OCI-LY3 (cell line): ENCODE results near the gene PLEKHG3.

Source experiments
- H2AFZ ChIP-seq: fragments of 200-600, 300-600 bp; shearing (Covaris generic); 2 replicates; pipeline ENCODE4 v1.6.0; 2014; ENCODE audit warnings: antibody characterized with exemption, low read depth, low read length
- H3K27ac ChIP-seq: fragments of 200-600, 300-600 bp; sonication (generic); 2 replicates; pipeline ENCODE4 v1.5.1; 2014; ENCODE audit warnings: mild to moderate bottlenecking, low read length, moderate library complexity, mixed read lengths
- H3K27me3 ChIP-seq: fragments of 200-600, 300-600 bp; sonication (generic); 2 replicates; pipeline ENCODE4 v1.6.1; 2014; ENCODE audit warnings: low read depth, low read length, mixed read lengths
- H3K36me3 ChIP-seq: fragments of 200-600, 300-600 bp; sonication (generic); replicated peaks from 2 replicates; pipeline ENCODE3; 2014; ENCODE audit warnings: low read depth, low read length, mixed read lengths
- H3K4me1 ChIP-seq: fragments of 300-600, 200-600 bp; sonication (generic); 2 replicates; pipeline ENCODE4 v1.6.1; 2014; ENCODE audit warnings: low read length, mixed read lengths
- H3K4me2 ChIP-seq: fragments of 200-600, 300-600 bp; sonication (generic); 2 replicates; pipeline ENCODE4 v1.6.1; 2014; ENCODE audit warnings: low read length, mixed read lengths
- H3K4me3 ChIP-seq: fragments of 300-600, 200-600 bp; sonication (generic); 2 replicates; pipeline ENCODE4 v1.5.1; 2014; ENCODE audit warnings: antibody characterized with exemption, mild to moderate bottlenecking, low read length, moderate library complexity
- H3K79me2 ChIP-seq: fragments of 300-600, 200-600 bp; shearing (Covaris generic); 2 replicates; pipeline ENCODE4 v1.6.1; 2014; ENCODE audit warnings: mild to moderate bottlenecking, low read length, mixed read lengths
- H3K9ac ChIP-seq: fragments of 300-600, 200-600 bp; shearing (Covaris generic); 2 replicates; pipeline ENCODE4 v1.6.0; 2014; ENCODE audit warnings: mild to moderate bottlenecking, low read length, moderate library complexity
- H3K9me3 ChIP-seq: fragments of 200-600, 300-600 bp; shearing (Covaris generic); 2 replicates; pipeline ENCODE4 v1.6.1; 2014; ENCODE audit warnings: low read length, mixed read lengths; ENCODE audit not compliant: insufficient read depth
- H4K20me1 ChIP-seq: fragments of 200-600, 300-600 bp; sonication (generic); 2 replicates; pipeline ENCODE4 v1.6.1; 2016; ENCODE audit warnings: low read length, mixed read lengths; ENCODE audit not compliant: insufficient read depth
- EZH2phosphoT487 ChIP-seq: fragments of 200-600 bp; shearing (Covaris generic); IDR thresholded peaks from 2 replicates; pipeline ENCODE4 v1.6.1; 2018; ENCODE audit warnings: antibody characterized with exemption, mixed run types, low read depth
- TF ChIP-seq, protein P1 (sequence below): fragments of 200-600, 300-600 bp; sonication (generic); IDR thresholded peaks from 2 replicates; pipeline ENCODE4 v1.5.1; 2014; ENCODE audit warnings: antibody characterized with exemption, low read length, low read depth

The PLEKHG3 gene

DNA sequence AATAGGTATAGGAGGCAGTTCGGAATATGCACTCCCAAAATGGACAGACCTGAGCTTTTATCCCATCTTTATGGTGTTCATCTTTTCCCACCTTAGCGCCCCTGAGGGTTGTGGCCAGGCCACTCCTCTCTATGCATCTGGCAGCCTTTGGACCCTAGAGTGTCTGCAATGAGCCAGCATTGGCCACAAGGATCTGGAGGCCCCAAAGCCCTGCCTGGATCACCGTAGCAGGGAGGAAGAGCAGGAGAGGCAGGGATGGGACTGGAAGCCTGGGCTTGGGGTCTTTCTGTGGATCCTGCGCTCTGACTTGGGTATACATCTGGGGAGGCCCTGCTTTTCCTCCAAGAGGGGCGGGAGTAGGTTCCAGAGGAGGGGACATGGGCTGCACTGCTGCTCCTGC is 52.5 kb downstream of the PLEKHG3 start:
- Histone ChIP-seq H3K9ac (no peak overlapping the region), H3K36me3 (no peaks in the 10 kb centered on the region), H2AFZ (no peak overlapping the region), H3K4me2 (no peak overlapping the region), H3K4me1 (no peaks in the 10 kb centered on the region), H3K27me3 (peaks cover 35% of the 10 kb centered on the region), H3K79me2 (no peaks in the 10 kb centered on the region), H3K27ac (no peak overlapping the region), H4K20me1 (no peaks in the 10 kb centered on the region), H3K9me3 (no peaks in the 10 kb centered on the region), H3K4me3 (no peak overlapping the region)
- TF ChIP-seq, protein P1, sequence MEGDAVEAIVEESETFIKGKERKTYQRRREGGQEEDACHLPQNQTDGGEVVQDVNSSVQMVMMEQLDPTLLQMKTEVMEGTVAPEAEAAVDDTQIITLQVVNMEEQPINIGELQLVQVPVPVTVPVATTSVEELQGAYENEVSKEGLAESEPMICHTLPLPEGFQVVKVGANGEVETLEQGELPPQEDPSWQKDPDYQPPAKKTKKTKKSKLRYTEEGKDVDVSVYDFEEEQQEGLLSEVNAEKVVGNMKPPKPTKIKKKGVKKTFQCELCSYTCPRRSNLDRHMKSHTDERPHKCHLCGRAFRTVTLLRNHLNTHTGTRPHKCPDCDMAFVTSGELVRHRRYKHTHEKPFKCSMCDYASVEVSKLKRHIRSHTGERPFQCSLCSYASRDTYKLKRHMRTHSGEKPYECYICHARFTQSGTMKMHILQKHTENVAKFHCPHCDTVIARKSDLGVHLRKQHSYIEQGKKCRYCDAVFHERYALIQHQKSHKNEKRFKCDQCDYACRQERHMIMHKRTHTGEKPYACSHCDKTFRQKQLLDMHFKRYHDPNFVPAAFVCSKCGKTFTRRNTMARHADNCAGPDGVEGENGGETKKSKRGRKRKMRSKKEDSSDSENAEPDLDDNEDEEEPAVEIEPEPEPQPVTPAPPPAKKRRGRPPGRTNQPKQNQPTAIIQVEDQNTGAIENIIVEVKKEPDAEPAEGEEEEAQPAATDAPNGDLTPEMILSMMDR, result no peak
- TF ChIP-seq EZH2phosphoT487, result no peak

DNA sequence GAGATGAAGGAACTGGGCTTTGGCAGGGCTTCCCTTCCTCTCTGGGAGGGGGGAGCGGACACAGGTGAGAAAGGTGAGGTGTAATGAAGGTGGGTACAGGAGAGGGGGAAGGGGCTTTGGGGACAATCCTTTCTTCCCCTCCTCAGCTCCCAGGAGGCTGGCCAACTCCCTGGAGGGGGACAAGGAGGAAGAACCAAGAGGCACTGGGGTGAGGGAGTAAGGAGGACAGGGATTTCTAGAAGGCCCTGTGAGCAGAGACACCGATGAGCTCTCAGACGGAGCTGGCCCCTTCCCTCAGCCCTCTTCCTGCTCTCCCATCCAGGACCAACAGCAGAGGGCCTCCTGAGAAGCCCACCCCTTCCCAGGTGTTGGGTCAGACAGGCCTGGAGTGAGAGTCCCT is 53.4 kb downstream of the PLEKHG3 start:
- H3K36me3 ChIP-seq, result no peaks in the 10 kb centered on the region
- no peak overlapping the region for H3K4me2 ChIP-seq
- no peaks in the 10 kb centered on the region for H3K9me3 ChIP-seq
- no peak overlapping the region for H3K27ac ChIP-seq
- no peak overlapping the region for H3K4me3 ChIP-seq
- no peak overlapping the region for H2AFZ ChIP-seq
- TF ChIP-seq EZH2phosphoT487, result no peak
- TF ChIP-seq, protein P1, result no peak
- no peaks in the 10 kb centered on the region for H3K4me1 ChIP-seq
- H3K9ac ChIP-seq, result no peak overlapping the region
- no peaks in the 10 kb centered on the region for H3K79me2 ChIP-seq
- peaks cover 36% of the 10 kb centered on the region for H3K27me3 ChIP-seq
- no peaks in the 10 kb centered on the region for H4K20me1 ChIP-seq

DNA sequence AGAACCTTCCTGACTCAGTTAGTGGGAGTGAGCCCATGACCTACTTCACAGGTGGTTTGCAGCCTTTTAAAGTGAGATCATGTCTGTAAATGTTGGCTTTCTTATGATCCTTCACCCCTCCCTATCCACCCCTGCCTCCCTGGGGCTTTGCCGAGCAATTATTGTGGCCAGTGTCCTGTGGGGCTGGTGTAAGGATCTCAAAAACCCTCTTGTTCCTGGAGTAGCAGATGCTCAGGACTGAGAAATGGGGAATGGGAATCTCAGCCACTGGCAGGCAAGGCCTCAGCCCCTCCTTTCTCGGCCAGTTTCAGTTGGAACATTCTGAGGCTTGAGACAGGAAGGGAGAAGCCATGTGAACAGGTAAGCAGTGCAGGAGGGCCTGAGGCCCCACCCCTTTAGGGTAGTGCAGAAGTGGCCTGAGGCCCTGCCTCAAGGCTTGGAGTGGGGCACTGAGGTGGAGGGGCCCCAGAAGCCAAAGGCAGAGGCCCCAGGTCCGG is 53.8 kb downstream of the PLEKHG3 start:
- no peak for TF ChIP-seq EZH2phosphoT487
- TF ChIP-seq, protein P1, result no peak
- Histone ChIP-seq H3K79me2 (no peaks in the 10 kb centered on the region), H3K27me3 (peaks cover 37% of the 10 kb centered on the region), H3K4me2 (no peak overlapping the region), H3K9ac (no peak overlapping the region), H4K20me1 (no peaks in the 10 kb centered on the region), H3K27ac (no peak overlapping the region), H3K9me3 (no peaks in the 10 kb centered on the region), H2AFZ (no peak overlapping the region), H3K4me3 (no peak overlapping the region), H3K4me1 (no peaks in the 10 kb centered on the region), H3K36me3 (no peaks in the 10 kb centered on the region)

DNA sequence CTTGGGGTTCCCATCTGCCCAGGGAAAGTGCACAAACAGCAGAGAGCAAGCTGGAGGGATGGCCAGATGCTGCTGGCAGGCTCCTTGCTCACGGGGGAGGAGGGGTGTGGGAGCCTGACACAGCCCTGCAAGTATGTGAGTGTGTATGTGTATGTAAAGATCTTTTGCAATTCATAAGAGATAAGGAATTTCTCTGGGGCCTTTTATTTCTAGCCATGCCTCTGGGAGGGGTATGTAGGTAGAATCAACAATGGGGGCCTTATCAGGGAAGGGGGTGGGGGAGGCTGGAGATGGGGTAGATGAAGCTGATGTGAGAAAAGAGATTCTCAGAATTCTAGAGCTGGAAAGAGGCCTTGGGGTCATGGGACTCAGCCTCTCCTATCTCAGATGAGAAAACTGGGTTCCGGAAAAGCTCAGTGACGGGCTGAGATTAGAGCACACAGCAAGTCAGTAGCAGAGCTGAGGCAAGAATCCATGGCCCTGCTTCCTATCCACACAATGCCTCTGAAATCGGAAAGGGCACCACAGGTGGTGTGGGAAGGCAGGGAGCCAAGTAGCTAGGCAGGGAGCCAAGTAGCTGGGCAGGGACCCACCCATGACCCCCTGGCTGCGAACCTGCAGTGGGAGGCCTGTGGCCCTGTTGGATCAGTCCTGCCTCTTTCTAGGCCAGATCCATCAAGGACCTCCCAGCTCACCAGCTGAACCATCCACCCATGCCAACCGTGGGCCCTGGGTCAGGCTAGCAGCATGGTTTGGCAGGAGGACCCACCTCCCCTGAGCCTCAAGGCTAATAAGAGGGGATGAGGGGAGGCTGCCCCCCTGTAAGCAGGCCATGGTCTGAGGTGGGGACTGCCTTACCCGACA is 54.7 kb downstream of the PLEKHG3 start:
- Histone ChIP-seq H3K27me3 (peaks cover 36% of the 10 kb centered on the region), H3K4me3 (no peak overlapping the region), H3K27ac (no peak overlapping the region), H3K9ac (no peak overlapping the region), H4K20me1 (no peaks in the 10 kb centered on the region), H3K4me2 (no peak overlapping the region), H3K79me2 (no peaks in the 10 kb centered on the region), H2AFZ (no peak overlapping the region), H3K4me1 (no peaks in the 10 kb centered on the region), H3K9me3 (no peaks in the 10 kb centered on the region), H3K36me3 (no peaks in the 10 kb centered on the region)
- TF ChIP-seq, protein P1, result no peak
- TF ChIP-seq EZH2phosphoT487, result no peak
